GM12891 (cell line): Measurements from ENCODE around the gene ZKSCAN3.
A peak's percentile ranks its signal among the peaks of the same experiment; 100 is the strongest.
"Not testable (repeated sequence)": the region's sequence is repeated elsewhere in the genome, so short reads cannot be mapped to it uniquely, and the experiment has no call there.

Experiments
- DNase-seq: peaks from one replicate; pipeline ENCODE4 v3.0.0; 2011; ENCODE audit warnings: low spot score; ENCODE audit not compliant: insufficient read length
- FAIRE-seq: peaks from 2 replicates; lab custom pipeline; 2011; peaks lifted over from hg19 to GRCh38; lab: Jason Lieb, UNC
- PAX5 ChIP-seq: IDR thresholded peaks from 2 replicates; pipeline ENCODE4 v1.6.1; 2011; ENCODE audit warnings: low read length, moderate library complexity, mild to moderate bottlenecking; ENCODE audit not compliant: insufficient read depth, severe bottlenecking
- POLR2A ChIP-seq: IDR thresholded peaks from 2 replicates; pipeline ENCODE4 v1.6.1; 2011; ENCODE audit warnings: low read depth, low read length, control low read depth
- POLR2AphosphoS5 ChIP-seq: IDR thresholded peaks from 2 replicates; pipeline ENCODE4 v1.6.1; 2011; ENCODE audit warnings: low read depth, low read length, control low read depth
- POU2F2 ChIP-seq: IDR thresholded peaks from 2 replicates; pipeline ENCODE4 v1.6.1; 2011; ENCODE audit warnings: low read depth, mild to moderate bottlenecking, control low read depth, low read length, moderate library complexity
- SPI1 ChIP-seq: IDR thresholded peaks from 2 replicates; pipeline ENCODE4 v1.6.1; 2011; ENCODE audit warnings: low read depth, low read length, control low read depth
- TAF1 ChIP-seq: IDR thresholded peaks from 2 replicates; pipeline ENCODE4 v1.6.1; 2011; ENCODE audit warnings: low read depth, low read length, control low read depth

The ZKSCAN3 gene

DNA sequence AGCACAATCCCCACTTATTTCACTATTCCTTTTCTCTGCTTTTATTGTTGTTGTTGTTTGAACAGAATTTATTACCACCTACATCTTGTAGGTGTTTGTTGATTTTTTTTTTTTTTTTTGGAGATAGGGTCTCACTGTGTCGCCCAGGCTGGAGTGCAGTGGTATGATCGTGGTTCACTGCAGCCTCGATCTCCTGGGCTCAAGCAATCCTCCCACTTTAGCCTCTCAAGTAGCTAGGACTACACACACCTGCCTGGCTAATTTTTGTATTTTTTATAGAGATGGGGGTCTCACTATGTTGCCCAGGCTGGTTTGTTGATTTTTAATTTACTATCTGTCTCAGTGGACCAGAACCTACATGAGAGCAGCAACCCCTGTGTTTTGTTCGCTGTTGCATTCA lies 46.2 kb downstream of the ZKSCAN3 start:
- DNase-seq (no peak), FAIRE-seq (no peak)
- TF ChIP-seq POU2F2 (no peak), PAX5 (no peak), POLR2A (no peak), TAF1 (no peak)

DNA sequence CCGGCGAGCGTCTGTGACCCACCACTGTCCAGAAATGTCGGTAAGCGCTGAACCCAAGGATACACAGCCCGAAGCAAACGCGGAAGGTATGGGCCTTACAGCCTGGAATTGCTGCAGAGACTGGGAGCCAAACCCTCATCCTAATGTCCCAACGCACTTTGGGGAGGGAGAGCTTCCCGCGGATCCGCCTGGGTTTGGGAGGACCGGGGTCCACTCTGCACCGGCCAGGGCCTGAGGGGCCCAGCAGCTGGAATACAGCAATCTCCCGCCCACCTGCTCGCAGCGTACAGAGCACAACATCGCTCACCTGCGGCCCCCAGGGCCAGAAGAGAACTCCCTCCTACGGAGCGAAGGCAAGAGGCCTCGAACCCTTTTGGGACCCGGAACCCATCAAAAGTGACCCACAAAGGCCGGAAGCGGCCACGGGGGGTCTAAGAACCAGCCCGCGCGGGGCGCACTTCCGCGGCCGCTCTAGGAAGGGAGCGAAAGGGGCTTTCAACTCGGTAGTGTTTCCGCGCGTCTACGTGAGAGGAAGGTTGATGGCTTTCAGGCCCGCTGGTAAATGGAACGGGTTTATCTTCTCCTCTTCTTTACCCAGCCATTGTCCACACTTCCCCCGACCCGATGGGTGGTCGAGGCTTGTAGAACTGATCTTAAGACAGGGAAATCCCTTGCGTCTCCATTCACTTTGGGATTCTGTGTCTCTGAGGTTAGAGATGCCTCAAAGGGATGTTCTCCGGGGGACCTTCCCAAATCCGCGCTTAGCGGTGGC lies 49.8 kb downstream of the ZKSCAN3 start, which contains the start of gene ZSCAN12:
TSS of gene ZSCAN12 (minus strand) at position 398 of the 772 bp plus-strand sequence. CDS start 1,342 bp downstream, outside the sequence.
- TF ChIP-seq POLR2A (peak; percentile 95), TAF1 (peak; percentile 89), SPI1 (no peak), POLR2AphosphoS5 (peak; percentile 95), PAX5 (peak; percentile 70), POU2F2 (peak; percentile 75; the same call in 1 of the 2 replicates)
- FAIRE-seq (peak; percentile 83), DNase-seq (peak; percentile 56)

DNA sequence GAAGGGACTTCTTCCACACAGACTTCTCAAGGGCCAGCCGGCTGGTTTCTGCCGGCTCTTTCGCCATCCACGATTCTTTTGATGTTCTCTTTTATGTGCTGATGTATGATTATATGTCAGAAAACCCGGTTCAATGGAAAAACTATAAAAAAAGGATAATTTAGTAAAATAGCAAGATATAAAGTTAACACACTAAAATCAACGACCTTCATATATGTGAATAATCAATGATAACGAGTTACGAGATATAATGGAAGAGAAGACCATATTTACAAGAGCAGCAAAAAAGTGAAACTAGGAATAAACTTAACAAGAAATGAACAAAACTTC lies 50.3 kb downstream of the ZKSCAN3 start:
- TF ChIP-seq TAF1 (no peak), POLR2A (no peak), POU2F2 (no peak), SPI1 (no peak), PAX5 (no peak), POLR2AphosphoS5 (no peak)
- no peak for DNase-seq
- no peak for FAIRE-seq

DNA sequence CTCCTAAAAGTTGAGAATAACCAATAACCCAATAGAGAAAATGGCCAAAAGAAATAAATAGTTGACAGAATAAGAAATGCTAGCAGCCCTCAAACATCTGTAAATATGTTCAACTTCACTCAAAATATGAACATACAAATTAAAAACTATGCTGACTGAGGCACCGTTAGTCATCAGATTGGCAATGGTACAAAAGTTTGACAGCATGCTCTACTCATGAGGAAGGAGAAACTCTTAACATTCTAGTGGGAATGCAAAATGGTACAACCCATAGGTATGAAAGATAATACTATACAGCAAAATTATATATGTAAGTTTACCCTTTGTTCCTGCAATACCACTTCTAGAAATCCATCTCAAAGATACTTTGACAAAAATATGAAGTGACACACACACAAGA lies 51.4 kb downstream of the ZKSCAN3 start:
- TF ChIP-seq TAF1 (no peak), PAX5 (no peak), SPI1 (no peak), POLR2AphosphoS5 (no peak), POU2F2 (no peak), POLR2A (no peak)
- DNase-seq (no peak), FAIRE-seq (no peak)

DNA sequence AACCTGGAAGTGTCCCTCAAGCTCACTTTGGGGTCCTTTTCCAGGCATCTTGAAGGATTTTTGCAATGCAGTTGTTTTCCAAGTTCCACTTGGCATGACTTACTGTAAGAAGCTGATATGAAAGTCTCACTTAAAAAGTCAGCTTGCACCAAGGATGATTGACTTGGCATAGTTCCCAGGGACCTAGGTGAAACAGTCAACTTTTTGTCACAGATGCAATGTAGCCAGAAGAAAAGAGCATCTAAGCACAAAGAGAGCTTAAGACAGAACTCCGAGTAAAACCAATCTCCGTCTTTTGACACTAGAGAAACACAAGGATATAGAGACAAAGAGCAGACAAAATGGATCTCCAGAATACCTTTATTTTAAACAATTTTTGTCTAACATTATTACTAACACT lies 52.5 kb downstream of the ZKSCAN3 start:
- FAIRE-seq: no peak
- TF ChIP-seq POLR2A (no peak), POLR2AphosphoS5 (no peak), POU2F2 (no peak), TAF1 (no peak), SPI1 (no peak)
- DNase-seq: no peak

DNA sequence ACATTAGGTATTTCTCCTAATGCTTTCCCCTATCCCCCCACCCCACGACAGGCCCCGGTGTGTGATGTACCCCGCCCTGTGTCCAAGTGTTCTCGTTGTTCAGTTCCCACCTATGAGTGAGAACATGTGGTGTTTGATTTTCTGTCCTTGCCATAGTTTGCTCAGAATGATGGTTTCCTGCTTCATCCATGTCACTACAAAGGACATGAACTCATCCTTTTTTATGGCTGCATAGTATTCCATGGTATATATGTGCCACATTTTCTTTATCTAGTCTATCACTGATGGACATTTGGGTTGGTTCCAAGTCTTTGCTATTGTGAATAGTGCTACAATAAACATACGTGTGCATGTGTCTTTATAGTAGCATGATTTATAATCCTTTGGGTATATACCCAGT lies 54.2 kb downstream of the ZKSCAN3 start:
- not testable (repeated sequence) for FAIRE-seq, DNase-seq

DNA sequence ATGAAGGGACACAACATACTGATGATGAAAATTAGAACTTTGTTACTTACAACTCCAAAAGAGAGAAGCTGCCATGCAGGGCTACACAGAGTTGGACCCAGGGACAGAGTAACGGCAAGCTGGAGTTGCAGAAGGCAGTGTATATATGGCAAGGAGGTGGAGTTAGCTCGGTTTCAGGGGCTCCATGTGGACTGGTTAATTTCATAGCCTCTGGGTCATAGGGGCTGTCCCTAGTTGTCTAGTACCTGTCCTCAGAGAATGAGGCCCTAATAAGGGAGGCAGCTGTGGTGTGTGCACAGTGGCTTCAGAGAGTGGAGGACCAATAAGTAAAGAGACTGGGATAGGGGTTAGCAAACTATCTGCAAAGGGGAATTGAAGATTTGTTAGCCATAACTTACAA lies 57.7 kb downstream of the ZKSCAN3 start:
- DNase-seq (no peak), FAIRE-seq (no peak)
- no peak for TF ChIP-seq PAX5
- no peak for TF ChIP-seq POLR2A
- no peak for TF ChIP-seq POU2F2
- no peak for TF ChIP-seq POLR2AphosphoS5
- TF ChIP-seq TAF1: no peak
- TF ChIP-seq SPI1: no peak

DNA sequence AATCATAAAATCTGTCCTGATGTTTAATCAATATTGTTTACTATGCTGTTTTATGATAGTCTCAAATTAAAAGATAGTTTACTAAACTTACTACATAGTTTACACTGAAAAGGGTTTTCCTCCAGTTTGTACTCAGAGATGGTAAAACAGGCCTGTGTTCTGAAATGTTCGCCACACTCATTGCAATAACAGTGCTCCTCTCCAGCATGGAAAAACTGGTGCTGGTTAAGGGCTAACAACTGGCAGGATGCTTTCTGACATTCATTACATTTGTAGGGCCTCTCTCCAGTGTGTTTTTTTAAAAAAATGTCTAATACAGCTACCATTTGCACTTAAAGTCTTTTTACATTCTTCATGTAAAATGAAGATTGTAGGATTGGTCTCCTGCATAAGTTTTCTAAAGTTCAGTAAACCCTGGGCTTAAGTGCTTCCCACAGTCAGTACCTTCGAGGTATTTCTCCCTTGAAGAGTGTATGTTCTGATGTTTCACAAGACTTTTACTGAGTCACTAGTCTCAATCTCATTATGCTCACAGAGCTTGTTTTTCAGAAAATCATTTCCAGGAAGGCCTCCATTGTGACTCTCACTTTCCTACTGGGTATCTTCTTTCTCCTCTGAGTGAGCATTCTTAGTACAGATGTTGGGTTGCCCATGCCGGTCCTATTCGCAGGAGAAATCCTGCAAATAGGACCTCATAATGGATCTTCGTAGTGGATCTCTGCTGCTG lies 58.5 kb downstream of the ZKSCAN3 start:
- DNase-seq: no peak
- no peak for FAIRE-seq
- TF ChIP-seq POLR2A (no peak), POLR2AphosphoS5 (no peak), PAX5 (no peak), SPI1 (no peak), TAF1 (no peak), POU2F2 (no peak)

DNA sequence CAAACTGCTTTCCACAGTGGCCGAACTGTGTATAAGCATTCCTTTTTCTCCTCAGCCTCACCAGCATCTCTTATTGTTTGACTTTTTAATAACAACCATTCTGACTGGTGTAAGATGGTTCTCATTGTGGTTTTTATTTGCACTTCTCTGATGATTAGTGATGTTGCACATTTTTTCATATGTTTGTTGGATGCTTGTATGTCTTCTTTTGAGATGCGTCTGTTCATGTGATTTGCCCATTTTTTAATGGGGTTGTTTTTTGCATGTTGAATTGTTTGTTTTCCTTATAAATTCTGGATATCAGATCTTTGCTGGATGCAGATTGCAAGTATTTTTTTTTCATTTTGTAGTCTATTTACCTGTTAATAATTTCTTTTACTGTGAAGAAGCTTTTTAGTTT lies 61.0 kb downstream of the ZKSCAN3 start:
- no peak for FAIRE-seq

DNA sequence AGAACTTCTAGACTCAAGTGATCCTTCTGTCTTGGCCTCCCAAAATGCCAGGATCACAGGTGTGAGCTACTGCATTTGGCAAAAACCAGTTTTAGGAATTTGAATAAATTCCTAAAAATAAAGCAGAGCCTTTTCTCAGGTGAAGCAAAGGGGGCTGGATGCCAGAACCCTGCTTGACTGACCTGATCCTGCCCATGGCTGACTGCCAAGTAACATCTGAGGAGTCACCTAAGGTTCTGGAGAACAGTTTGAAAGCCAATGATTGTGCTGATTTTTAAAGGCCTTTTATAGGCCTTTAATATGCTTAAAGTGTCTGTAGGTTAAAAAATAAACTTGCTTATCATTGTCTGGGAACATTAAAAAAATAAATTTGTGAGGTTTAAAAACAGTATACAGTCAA lies 63.9 kb downstream of the ZKSCAN3 start:
- DNase-seq (no peak), FAIRE-seq (no peak)
- no peak for TF ChIP-seq POU2F2
- no peak for TF ChIP-seq SPI1
- TF ChIP-seq POLR2A: no peak
- TF ChIP-seq TAF1: no peak
- TF ChIP-seq POLR2AphosphoS5: no peak
- TF ChIP-seq PAX5: no peak

More for the DNA sequence above, 61.0 kb downstream of the ZKSCAN3 start:
- TF ChIP-seq POLR2AphosphoS5 (no peak), SPI1 (no peak), TAF1 (no peak), PAX5 (no peak), POLR2A (no peak), POU2F2 (no peak)
- no peak for DNase-seq
